ENCODE measurements around the gene RPS15. TPM values are rescaled to one million over a fixed set of nuclear protein-coding genes. Genes with fewer than 3 reads are reported as not detected.
A peak's percentile ranks its signal among the peaks of the same experiment; 100 is the strongest.

Gene RPS15
- total and polyA plus RNA-seq, 9 of the 15 experiments (the other 6 are each of a cell fraction or from before 2014, with no cell fraction given), result 605 to 2,791 (median 957) TPM

DNA sequence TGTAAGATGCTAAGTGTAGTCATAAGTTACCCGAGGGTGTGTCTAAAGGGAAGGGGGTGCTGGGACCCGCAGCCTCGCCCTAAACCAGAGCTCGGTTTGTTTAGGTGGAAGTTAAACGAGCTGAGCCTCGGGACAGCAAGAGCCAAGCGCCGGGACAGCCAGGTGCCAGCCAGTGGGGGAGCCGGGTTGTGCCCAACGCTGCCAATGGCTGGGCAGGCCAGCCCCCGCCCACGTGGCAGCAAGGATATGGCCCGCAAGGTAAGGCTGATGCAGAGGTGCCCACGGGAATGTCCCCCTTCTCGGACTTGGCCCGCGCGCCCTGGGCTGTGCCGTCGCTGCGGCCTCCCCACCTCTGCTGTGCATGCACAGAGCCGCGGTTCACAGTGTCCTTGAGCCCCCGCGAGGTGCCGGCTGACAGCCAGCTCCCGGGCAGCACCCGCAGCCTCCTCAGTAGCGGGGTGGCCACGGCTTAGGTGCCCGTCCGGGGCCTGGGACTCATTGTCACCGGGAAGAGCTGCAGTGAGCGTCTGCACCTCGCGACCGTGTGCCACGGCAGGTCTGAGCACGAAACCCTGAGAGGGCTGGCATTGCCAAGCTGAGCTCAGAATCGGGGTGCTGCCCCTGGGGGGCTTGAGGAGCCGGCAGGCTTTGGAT, 9.3 kb upstream of the RPS15 start (continued):
- TF ChIP-seq, protein P1, sequence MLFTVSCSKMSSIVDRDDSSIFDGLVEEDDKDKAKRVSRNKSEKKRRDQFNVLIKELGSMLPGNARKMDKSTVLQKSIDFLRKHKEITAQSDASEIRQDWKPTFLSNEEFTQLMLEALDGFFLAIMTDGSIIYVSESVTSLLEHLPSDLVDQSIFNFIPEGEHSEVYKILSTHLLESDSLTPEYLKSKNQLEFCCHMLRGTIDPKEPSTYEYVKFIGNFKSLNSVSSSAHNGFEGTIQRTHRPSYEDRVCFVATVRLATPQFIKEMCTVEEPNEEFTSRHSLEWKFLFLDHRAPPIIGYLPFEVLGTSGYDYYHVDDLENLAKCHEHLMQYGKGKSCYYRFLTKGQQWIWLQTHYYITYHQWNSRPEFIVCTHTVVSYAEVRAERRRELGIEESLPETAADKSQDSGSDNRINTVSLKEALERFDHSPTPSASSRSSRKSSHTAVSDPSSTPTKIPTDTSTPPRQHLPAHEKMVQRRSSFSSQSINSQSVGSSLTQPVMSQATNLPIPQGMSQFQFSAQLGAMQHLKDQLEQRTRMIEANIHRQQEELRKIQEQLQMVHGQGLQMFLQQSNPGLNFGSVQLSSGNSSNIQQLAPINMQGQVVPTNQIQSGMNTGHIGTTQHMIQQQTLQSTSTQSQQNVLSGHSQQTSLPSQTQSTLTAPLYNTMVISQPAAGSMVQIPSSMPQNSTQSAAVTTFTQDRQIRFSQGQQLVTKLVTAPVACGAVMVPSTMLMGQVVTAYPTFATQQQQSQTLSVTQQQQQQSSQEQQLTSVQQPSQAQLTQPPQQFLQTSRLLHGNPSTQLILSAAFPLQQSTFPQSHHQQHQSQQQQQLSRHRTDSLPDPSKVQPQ (CRISPR knock-in tag; IDR thresholded peaks at IDR 0.05; ENCODE audit: borderline replicate concordance), result no peak

DNA sequence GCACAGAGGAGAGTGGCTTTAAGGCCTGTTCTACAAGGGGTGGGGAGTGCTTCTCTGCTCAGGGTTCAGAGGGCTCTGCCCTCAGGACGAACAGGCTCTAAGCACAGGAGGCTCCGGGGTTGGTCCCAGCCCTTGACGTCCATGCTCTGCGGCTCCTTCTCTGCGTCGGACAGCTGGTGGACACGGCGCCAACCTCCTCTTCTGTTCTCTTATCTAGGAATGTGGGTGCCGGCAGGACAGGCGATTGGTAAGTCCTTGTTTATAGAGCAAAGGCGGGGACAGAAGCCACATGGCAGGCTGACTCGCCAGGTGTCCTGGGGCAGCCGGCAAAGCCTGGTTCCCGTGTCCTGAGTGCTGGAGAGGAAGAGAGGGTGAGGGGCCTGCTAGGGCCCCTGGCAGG, 8.4 kb upstream of the RPS15 start:
- H3K4me2 ChIP-seq (ENCODE audit: insufficient read depth, low read length), result no peak overlapping the region
- peaks cover 3% of the 10 kb centered on the region for H3K9me1 ChIP-seq (ENCODE audit: control insufficient read depth, insufficient read depth, low read length)
- 96% methylated on average over 10 of the region's 14 CpGs for WGBS (ENCODE audit: insufficient coverage, low coverage, missing lambda C conversion rate)
- peaks cover 92% of the 10 kb centered on the region for H3K36me3 ChIP-seq (ENCODE audit: control insufficient read depth, insufficient read depth, low read length)
- H3K4me3 ChIP-seq, result no peak overlapping the region
- peak; percentile 16 for TF ChIP-seq RBM22 (IDR thresholded peaks at IDR 0.05; ENCODE audit: low read depth, low read length, poor library complexity, severe bottlenecking)
- no peak for TF ChIP-seq MECOM (CRISPR knock-in tag; IDR thresholded peaks at IDR 0.05)
- TF ChIP-seq, protein P2, sequence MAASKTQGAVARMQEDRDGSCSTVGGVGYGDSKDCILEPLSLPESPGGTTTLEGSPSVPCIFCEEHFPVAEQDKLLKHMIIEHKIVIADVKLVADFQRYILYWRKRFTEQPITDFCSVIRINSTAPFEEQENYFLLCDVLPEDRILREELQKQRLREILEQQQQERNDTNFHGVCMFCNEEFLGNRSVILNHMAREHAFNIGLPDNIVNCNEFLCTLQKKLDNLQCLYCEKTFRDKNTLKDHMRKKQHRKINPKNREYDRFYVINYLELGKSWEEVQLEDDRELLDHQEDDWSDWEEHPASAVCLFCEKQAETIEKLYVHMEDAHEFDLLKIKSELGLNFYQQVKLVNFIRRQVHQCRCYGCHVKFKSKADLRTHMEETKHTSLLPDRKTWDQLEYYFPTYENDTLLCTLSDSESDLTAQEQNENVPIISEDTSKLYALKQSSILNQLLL (CRISPR knock-in tag; IDR thresholded peaks at IDR 0.05; ENCODE audit: borderline replicate concordance), result no peak
- no peak for TF ChIP-seq TSC22D4 (tag; IDR thresholded peaks at IDR 0.05)
- H3K79me2 ChIP-seq (ENCODE audit: control insufficient read depth, insufficient read depth, low read length), result peaks cover 22% of the 10 kb centered on the region
- no peaks in the 10 kb centered on the region for H3K27me3 ChIP-seq (ENCODE audit: control insufficient read depth in 2 of 2, insufficient read depth in 2 of 2, low read length in 2 of 2)
- no TSS peak for BruUV-seq (replicated peaks)
- in situ Hi-C loops (cut with MboI) (no loop called here), intact Hi-C loops (cut with micrococcal nuclease) (no loop called here)
- no peaks in the 10 kb centered on the region for H3K9me3 ChIP-seq (replicated peaks; ENCODE audit: control insufficient read depth, insufficient read depth, low read depth, low read length)
- ATAC-seq (no peak), FAIRE-seq (no peak), DNase-seq (ENCODE audit: extremely low read depth in 1 of 4, low spot score in 3 of 4) (no peak)
- CTCF ChIA-PET (ENCODE audit: low intra/inter-chr PET ratio), result no interaction called here
- H3K4me1 ChIP-seq (replicated peaks in 1 of 2; ENCODE audit: control insufficient read depth in 2 of 2, insufficient read depth in 2 of 2, low read length in 2 of 2), result peaks cover 0 to 59% of the 10 kb centered on the region in 2 experiments; a peak in 2 of 5 replicates
- no peak overlapping the region for H2AFZ ChIP-seq (ENCODE audit: low read depth, low read length)
- H4K20me1 ChIP-seq (replicated peaks; ENCODE audit: control insufficient read depth, insufficient read depth, low read length), result peaks cover 15% of the 10 kb centered on the region
- H3K27ac ChIP-seq (ENCODE audit: extremely low read depth, low read depth, low read length), result no peak overlapping the region
- peak overlapping the region in 1 of 2 experiments; percentile 61; a peak in 2 of 4 replicates for H3K9ac ChIP-seq (ENCODE audit: insufficient read depth in 1 of 2, low read depth in 2 of 2, low read length in 2 of 2)
- POLR2A ChIA-PET, result interaction anchor here (1.0 to 1.2 kb wide), 2 partner anchors 8 to 13 kb away, joined by 4 to 5 read pairs; no protein-coding TSS in a partner anchor

All from K562 (cell line).